GM15510 (cell line): ENCODE data around the gene A1BG.

Experiments used
- POLR2A ChIP-seq: IDR thresholded peaks from 3 replicates; pipeline ENCODE4 v1.6.1; 2011; ENCODE audit warnings: borderline replicate concordance; ENCODE audit not compliant: insufficient read length; ENCODE audit errors: extremely low read depth

Gene A1BG

GRCh38 chr19:58372311-58373133 is 19.2 kb upstream of the A1BG start:
- no peak for TF ChIP-seq POLR2A

- TF ChIP-seq POLR2A = no peak
Measured at GRCh38 chr19:58368561-58369360, 15.5 kb upstream of the A1BG start.

GRCh38 chr19:58367698-58368454 is 14.6 kb upstream of the A1BG start:
- TF ChIP-seq POLR2A = no peak

GRCh38 chr19:58366585-58367430 is 13.5 kb upstream of the A1BG start:
- no peak for TF ChIP-seq POLR2A

- TF ChIP-seq POLR2A = no peak
Measured at GRCh38 chr19:58364146-58364545, 10.9 kb upstream of the A1BG start.

GRCh38 chr19:58362272-58362994 is 9.1 kb upstream of the A1BG start, which contains the start of gene ZNF497:
ZNF497 (minus strand) TSS chr19:58362751; CDS start chr19:58357635, 5,116 bp downstream.
- TF ChIP-seq POLR2A = peak; percentile 78

- TF ChIP-seq POLR2A = no peak
Measured at GRCh38 chr19:58361900-58362271, 8.6 kb upstream of the A1BG start.

GRCh38 chr19:58357481-58358145 is 4.3 kb upstream of the A1BG start:
- TF ChIP-seq POLR2A = no peak

GRCh38 chr19:58356766-58357480 is 3.6 kb upstream of the A1BG start:
- TF ChIP-seq POLR2A = no peak

GRCh38 chr19:58355908-58356765 is 2.8 kb upstream of the A1BG start:
- no peak for TF ChIP-seq POLR2A

- TF ChIP-seq POLR2A = no peak
Measured at GRCh38 chr19:58355215-58355796, 2.0 kb upstream of the A1BG start.
